ENCODE data around the gene CDC42BPG.

Gene CDC42BPG

GRCh38 chr11:64859542-64860414 lies 15.3 kb upstream of the CDC42BPG start:
- H3K36me3 ChIP-seq (ENCODE audit: insufficient read depth, low read depth, low read length): peaks cover 6% of the 10 kb centered on the region
- H3K9me3 ChIP-seq (ENCODE audit: insufficient read depth, low read depth, low read length): no peaks in the 10 kb centered on the region
- no peaks in the 10 kb centered on the region for H3K27me3 ChIP-seq (ENCODE audit: insufficient read depth, low read length)
- peaks cover 13% of the 10 kb centered on the region; the same call in 1 of the 2 replicates for H3K4me1 ChIP-seq (ENCODE audit: insufficient read depth, low read length)
- no peak overlapping the region for H3K4me3 ChIP-seq (ENCODE audit: low read length)
- no peak overlapping the region for H3K9ac ChIP-seq (ENCODE audit: low read depth, low read length)
- H3K27ac ChIP-seq (ENCODE audit: low read length): no peak overlapping the region

GRCh38 chr11:64858467-64859263 lies 14.2 kb upstream of the CDC42BPG start:
- Histone ChIP-seq H3K4me3 (ENCODE audit: low read length) (no peak overlapping the region), H3K9ac (ENCODE audit: low read depth, low read length) (no peak overlapping the region), H3K9me3 (ENCODE audit: insufficient read depth, low read depth, low read length) (no peaks in the 10 kb centered on the region), H3K36me3 (ENCODE audit: insufficient read depth, low read depth, low read length) (peaks cover 8% of the 10 kb centered on the region), H3K4me1 (ENCODE audit: insufficient read depth, low read length) (peaks cover 7% of the 10 kb centered on the region; the same call in 1 of the 2 replicates), H3K27me3 (ENCODE audit: insufficient read depth, low read length) (no peaks in the 10 kb centered on the region), H3K27ac (ENCODE audit: low read length) (no peak overlapping the region)

- H3K36me3 ChIP-seq (ENCODE audit: insufficient read depth, low read depth, low read length): peaks cover 8% of the 10 kb centered on the region
- no peaks in the 10 kb centered on the region for H3K4me1 ChIP-seq (ENCODE audit: insufficient read depth, low read length)
- no peak overlapping the region for H3K9ac ChIP-seq (ENCODE audit: low read depth, low read length)
These were observed 13.0 kb upstream of the CDC42BPG start for GRCh38 chr11:64857485-64857884.

GRCh38 chr11:64856382-64857227 lies 12.2 kb upstream of the CDC42BPG start:
- Histone ChIP-seq H3K27ac (ENCODE audit: low read length) (no peak overlapping the region), H3K27me3 (ENCODE audit: insufficient read depth, low read length) (no peaks in the 10 kb centered on the region), H3K4me3 (ENCODE audit: low read length) (no peak overlapping the region), H3K36me3 (ENCODE audit: insufficient read depth, low read depth, low read length) (peaks cover 8% of the 10 kb centered on the region), H3K9ac (ENCODE audit: low read depth, low read length) (no peak overlapping the region), H3K9me3 (ENCODE audit: insufficient read depth, low read depth, low read length) (no peaks in the 10 kb centered on the region), H3K4me1 (ENCODE audit: insufficient read depth, low read length) (no peaks in the 10 kb centered on the region)

More at GRCh38 chr11:64857485-64857884, 13.0 kb upstream of the CDC42BPG start:
- no peak overlapping the region for H3K4me3 ChIP-seq (ENCODE audit: low read length)
- H3K27me3 ChIP-seq (ENCODE audit: insufficient read depth, low read length): no peaks in the 10 kb centered on the region
- H3K9me3 ChIP-seq (ENCODE audit: insufficient read depth, low read depth, low read length): no peaks in the 10 kb centered on the region
- H3K27ac ChIP-seq (ENCODE audit: low read length): no peak overlapping the region

- Histone ChIP-seq H3K9me3 (ENCODE audit: insufficient read depth, low read depth, low read length) (no peaks in the 10 kb centered on the region), H3K36me3 (ENCODE audit: insufficient read depth, low read depth, low read length) (peaks cover 8% of the 10 kb centered on the region), H3K27me3 (ENCODE audit: insufficient read depth, low read length) (no peaks in the 10 kb centered on the region), H3K27ac (ENCODE audit: low read length) (no peak overlapping the region), H3K9ac (ENCODE audit: low read depth, low read length) (no peak overlapping the region), H3K4me1 (ENCODE audit: insufficient read depth, low read length) (no peaks in the 10 kb centered on the region), H3K4me3 (ENCODE audit: low read length) (no peak overlapping the region)
These were observed 11.3 kb upstream of the CDC42BPG start for GRCh38 chr11:64855596-64856304.

GRCh38 chr11:64854534-64855502 lies 10.4 kb upstream of the CDC42BPG start:
- H3K9ac ChIP-seq (ENCODE audit: low read depth, low read length): no peak overlapping the region
- no peaks in the 10 kb centered on the region for H3K4me1 ChIP-seq (ENCODE audit: insufficient read depth, low read length)
- no peaks in the 10 kb centered on the region for H3K9me3 ChIP-seq (ENCODE audit: insufficient read depth, low read depth, low read length)
- H3K36me3 ChIP-seq (ENCODE audit: insufficient read depth, low read depth, low read length): peaks cover 8% of the 10 kb centered on the region
- H3K27me3 ChIP-seq (ENCODE audit: insufficient read depth, low read length): no peaks in the 10 kb centered on the region
- H3K27ac ChIP-seq (ENCODE audit: low read length): no peak overlapping the region
- no peak overlapping the region for H3K4me3 ChIP-seq (ENCODE audit: low read length)

GRCh38 chr11:64854157-64854533 lies 9.7 kb upstream of the CDC42BPG start:
- no peaks in the 10 kb centered on the region for H3K9me3 ChIP-seq (ENCODE audit: insufficient read depth, low read depth, low read length)
- peaks cover 8% of the 10 kb centered on the region for H3K36me3 ChIP-seq (ENCODE audit: insufficient read depth, low read depth, low read length)
- no peak overlapping the region for H3K27ac ChIP-seq (ENCODE audit: low read length)
- no peaks in the 10 kb centered on the region for H3K27me3 ChIP-seq (ENCODE audit: insufficient read depth, low read length)
- no peak overlapping the region for H3K4me3 ChIP-seq (ENCODE audit: low read length)
- no peak overlapping the region for H3K9ac ChIP-seq (ENCODE audit: low read depth, low read length)
- no peaks in the 10 kb centered on the region; the same call in 1 of the 2 replicates for H3K4me1 ChIP-seq (ENCODE audit: insufficient read depth, low read length)

GRCh38 chr11:64853709-64854108 lies 9.3 kb upstream of the CDC42BPG start:
- H3K9ac ChIP-seq (ENCODE audit: low read depth, low read length): no peak overlapping the region
- H3K4me3 ChIP-seq (ENCODE audit: low read length): no peak overlapping the region
- H3K27ac ChIP-seq (ENCODE audit: low read length): no peak overlapping the region
- no peaks in the 10 kb centered on the region for H3K9me3 ChIP-seq (ENCODE audit: insufficient read depth, low read depth, low read length)
- no peaks in the 10 kb centered on the region; the same call in 1 of the 2 replicates for H3K4me1 ChIP-seq (ENCODE audit: insufficient read depth, low read length)
- no peaks in the 10 kb centered on the region for H3K27me3 ChIP-seq (ENCODE audit: insufficient read depth, low read length)
- peaks cover 8% of the 10 kb centered on the region for H3K36me3 ChIP-seq (ENCODE audit: insufficient read depth, low read depth, low read length)

GRCh38 chr11:64852804-64853509 lies 8.5 kb upstream of the CDC42BPG start:
- H3K27me3 ChIP-seq (ENCODE audit: insufficient read depth, low read length): no peaks in the 10 kb centered on the region
- H3K4me3 ChIP-seq (ENCODE audit: low read length): no peak overlapping the region
- no peak overlapping the region for H3K9ac ChIP-seq (ENCODE audit: low read depth, low read length)
- H3K36me3 ChIP-seq (ENCODE audit: insufficient read depth, low read depth, low read length): peaks cover 3% of the 10 kb centered on the region; the same call in 1 of the 2 replicates
- H3K27ac ChIP-seq (ENCODE audit: low read length): no peak overlapping the region
- H3K9me3 ChIP-seq (ENCODE audit: insufficient read depth, low read depth, low read length): no peaks in the 10 kb centered on the region
- H3K4me1 ChIP-seq (ENCODE audit: insufficient read depth, low read length): no peaks in the 10 kb centered on the region; the same call in 1 of the 2 replicates

Data from iPS-20b (cell line).